Measurements from ENCODE around the gene TM2D3. TPM values are rescaled to one million over a fixed set of nuclear protein-coding genes. Genes with fewer than 3 reads are reported as not detected.

TM2D3 gene
- total RNA-seq, 1 experiment from 2014 or later: 21.9 TPM

DNA sequence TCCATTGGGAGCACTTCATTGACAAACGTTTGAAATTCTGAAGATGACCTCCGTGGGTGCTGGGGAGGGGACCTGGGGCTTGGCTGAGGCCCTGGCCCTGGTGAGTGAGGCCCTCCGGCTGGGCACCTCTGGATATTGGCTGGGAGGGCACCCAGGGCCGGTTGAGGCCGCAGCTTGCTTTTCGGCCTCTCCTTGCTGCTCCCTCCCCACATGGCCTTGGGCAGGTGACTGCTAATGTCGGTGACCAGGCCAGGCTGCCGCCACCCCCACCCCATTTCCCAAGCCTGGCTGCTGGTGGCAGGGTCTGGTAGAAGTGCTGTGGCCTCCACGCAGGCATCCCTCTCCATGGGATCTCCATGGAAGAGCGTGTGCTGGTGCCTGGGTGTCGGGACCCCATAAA lies 39.5 kb downstream of the TM2D3 start:
- in situ Hi-C loops (cut with HindIII; ENCODE audit: low sequenced_read_pairs): no loop called here

GRCh38 chr15:101611580-101612299 lies 40.4 kb downstream of the TM2D3 start:
- in situ Hi-C loops (cut with HindIII; ENCODE audit: low sequenced_read_pairs): no loop called here
- DNase-seq (ENCODE audit: low spot score): no peak

More for the DNA sequence above, 39.5 kb downstream of the TM2D3 start:
- DNase-seq (ENCODE audit: low spot score): no peak

DNA sequence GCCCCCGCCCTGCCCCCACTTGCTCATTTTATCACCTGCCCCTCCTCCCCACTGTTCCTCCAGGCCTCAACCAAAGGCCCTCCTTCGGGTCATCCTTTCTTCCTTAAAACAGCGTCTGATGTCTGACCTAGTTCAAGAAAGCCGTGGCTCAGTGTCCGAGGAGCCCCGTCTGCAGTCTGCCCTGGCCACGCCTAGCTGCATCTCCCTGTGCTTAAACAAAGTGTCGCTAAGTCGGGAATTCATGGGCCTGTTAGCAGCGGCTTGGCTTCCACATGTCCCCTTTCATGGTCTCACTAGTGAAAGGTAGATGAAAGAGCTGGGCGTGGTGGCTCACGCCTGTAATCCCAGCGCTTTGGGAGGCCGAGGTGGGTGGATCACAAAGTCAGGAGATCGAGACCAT lies 41.2 kb downstream of the TM2D3 start:
- in situ Hi-C loops (cut with HindIII; ENCODE audit: low sequenced_read_pairs): no loop called here
- no peak for DNase-seq (ENCODE audit: low spot score)

- in situ Hi-C loops (cut with HindIII; ENCODE audit: low sequenced_read_pairs): no loop called here
- DNase-seq (ENCODE audit: low spot score): no peak
Observed at GRCh38 chr15:101610611-101611000, 41.6 kb downstream of the TM2D3 start.

DNA sequence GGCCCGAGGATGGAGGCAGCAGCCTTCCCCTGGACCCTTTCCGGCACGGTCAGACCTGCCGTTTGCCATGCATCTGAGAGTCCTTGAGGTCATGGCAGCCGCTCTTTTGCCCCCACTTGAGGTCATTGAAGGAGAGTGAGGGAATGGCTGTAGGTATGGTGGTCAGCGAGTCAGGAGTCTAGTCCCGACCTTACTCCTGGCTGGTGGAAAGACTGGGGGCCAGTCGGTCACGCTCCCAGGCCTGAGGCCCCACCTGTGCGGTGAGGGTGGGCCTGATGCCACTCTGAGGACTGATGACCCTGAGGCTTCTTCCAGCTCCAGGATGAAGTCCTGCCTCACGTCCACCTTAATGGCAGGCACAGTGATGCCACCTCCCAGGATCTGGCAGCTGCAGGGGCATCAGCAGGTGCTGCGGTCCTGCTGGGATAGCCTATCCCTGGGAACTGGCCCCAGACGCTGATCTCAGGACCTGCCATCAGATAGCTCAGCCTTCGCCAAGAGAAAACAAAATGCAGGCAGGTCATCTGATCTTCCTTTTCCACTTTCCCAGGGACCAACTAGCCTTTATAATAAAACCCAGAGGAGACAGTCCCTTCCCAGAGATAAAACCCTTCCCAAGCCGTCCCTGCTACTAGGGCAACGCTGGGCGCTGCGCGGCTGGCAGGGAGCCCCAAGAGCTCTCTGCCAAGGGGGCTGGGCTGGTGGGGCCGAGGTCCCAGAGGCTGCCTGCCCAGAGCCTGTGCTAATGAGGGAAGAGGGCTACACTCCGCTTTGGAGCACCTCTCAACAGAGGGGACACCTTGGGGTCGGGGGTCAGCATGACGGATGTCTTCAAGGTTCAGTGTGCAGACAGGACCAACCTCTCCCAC lies 42.2 kb downstream of the TM2D3 start:
- no peak for DNase-seq (ENCODE audit: low spot score)
- in situ Hi-C loops (cut with HindIII; ENCODE audit: low sequenced_read_pairs): no loop called here

- DNase-seq (ENCODE audit: low spot score): no peak
- in situ Hi-C loops (cut with HindIII; ENCODE audit: low sequenced_read_pairs): no loop called here
Observed at GRCh38 chr15:101608201-101608600, 44.0 kb downstream of the TM2D3 start.

- in situ Hi-C loops (cut with HindIII; ENCODE audit: low sequenced_read_pairs): no loop called here
- no peak for DNase-seq (ENCODE audit: low spot score)
Observed at GRCh38 chr15:101607108-101607507, 45.1 kb downstream of the TM2D3 start.

- in situ Hi-C loops (cut with HindIII; ENCODE audit: low sequenced_read_pairs): no loop called here
- DNase-seq (ENCODE audit: low spot score): no peak
Observed at GRCh38 chr15:101604124-101604874, 47.9 kb downstream of the TM2D3 start.

DNA sequence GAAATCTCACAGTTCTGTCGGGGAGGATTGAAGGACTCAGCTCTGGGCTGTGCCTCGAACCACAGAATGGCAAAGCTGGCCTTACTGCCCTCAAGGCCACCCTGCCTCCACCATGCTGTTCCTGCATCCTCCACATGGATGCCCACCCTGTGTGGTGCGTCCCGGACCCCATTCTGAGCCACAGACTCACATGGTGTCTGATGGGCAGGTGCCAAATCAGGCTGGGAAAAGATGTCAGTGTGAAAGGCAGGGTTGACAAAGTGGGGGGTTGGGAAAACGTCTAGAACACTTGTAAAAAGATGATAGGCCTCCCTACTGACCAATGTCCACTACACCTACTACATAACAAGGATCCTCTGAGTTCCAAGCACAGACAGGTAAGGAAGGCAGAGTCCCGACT lies 49.4 kb downstream of the TM2D3 start:
- no peak for DNase-seq (ENCODE audit: low spot score)
- in situ Hi-C loops (cut with HindIII; ENCODE audit: low sequenced_read_pairs): no loop called here

GRCh38 chr15:101600035-101600434 lies 52.1 kb downstream of the TM2D3 start:
- DNase-seq (ENCODE audit: low spot score): no peak
- in situ Hi-C loops (cut with HindIII; ENCODE audit: low sequenced_read_pairs): no loop called here

- in situ Hi-C loops (cut with HindIII; ENCODE audit: low sequenced_read_pairs): no loop called here
Observed at GRCh38 chr15:101599091-101599490, 53.1 kb downstream of the TM2D3 start.

GRCh38 chr15:101597360-101597928 lies 54.7 kb downstream of the TM2D3 start:
- DNase-seq (ENCODE audit: low spot score): no peak
- in situ Hi-C loops (cut with HindIII; ENCODE audit: low sequenced_read_pairs): no loop called here

More at GRCh38 chr15:101599091-101599490, 53.1 kb downstream of the TM2D3 start:
- DNase-seq (ENCODE audit: low spot score): no peak

GRCh38 chr15:101596633-101597032 lies 55.5 kb downstream of the TM2D3 start:
- DNase-seq (ENCODE audit: low spot score): no peak
- in situ Hi-C loops (cut with HindIII; ENCODE audit: low sequenced_read_pairs): no loop called here

Other genes with a start within 250 kb of the TM2D3 start
- gene PCSK6, start 162.7 kb downstream of the TM2D3 start, total RNA-seq (2014; rRNA removed; shearing (Covaris generic)): 0.06 and 0.37 TPM in 2 replicates
- gene TARS3, start 72.1 kb upstream of the TM2D3 start, total RNA-seq (2014; rRNA removed; shearing (Covaris generic)): 13.2 and 15.5 TPM in 2 replicates
- gene OR4F6, start 151.1 kb upstream of the TM2D3 start, total RNA-seq (2014; rRNA removed; shearing (Covaris generic)): not detected in 2 replicates
- gene OR4F15, start 159.8 kb upstream of the TM2D3 start, total RNA-seq (2014; rRNA removed; shearing (Covaris generic)): not detected in 2 replicates

Measured in G401 (cell line).